Vagina (tissue), 2 donors: Measurements from ENCODE around the gene SOHLH2.

Experiments
- CTCF ChIP-seq, 3 experiments: fragments of 450-650 bp in 2 of 3; fragments of 200-600 bp in 1 of 3; sonication (generic) in 1 of 3; IDR thresholded peaks; one replicate each; pipeline ENCODE4 v1.5.1; 2017 to 2019; ENCODE audit warnings: antibody characterized with exemption in 3 of 3, mild to moderate bottlenecking in 2 of 3, moderate library complexity in 2 of 3
- POLR2A ChIP-seq, 2 donors: fragments of 450-650 bp; IDR thresholded peaks; one replicate each; pipeline ENCODE4 v1.6.1; 2017; ENCODE audit warnings: antibody characterized with exemption in 2 of 2, mild to moderate bottlenecking in 2 of 2, moderate library complexity in 2 of 2
- POLR2AphosphoS5 ChIP-seq, 2 donors: sonication (generic); formaldehyde crosslinking; IDR thresholded peaks; one replicate each; pipeline ENCODE4 v1.9.0; 2017; ENCODE audit warnings: antibody characterized with exemption in 2 of 2, mild to moderate bottlenecking in 2 of 2, low read depth in 1 of 2; ENCODE audit not compliant: insufficient read depth in 1 of 2

- TF ChIP-seq CTCF (IDR thresholded peaks at IDR 0.05) (no peak), POLR2A (IDR thresholded peaks at IDR 0.05) (no peak), POLR2AphosphoS5 (IDR thresholded peaks at IDR 0.05; ENCODE audit: insufficient read depth in 1 of 2, low read depth in 1 of 2) (no peak)
Measured at GRCh38 chr13:36251526-36251925, 37.2 kb upstream of the SOHLH2 start.
